Loucy (cell line): Measurements from ENCODE around the gene SORBS1.

Source experiments
- H2AFZ ChIP-seq: fragments of 200-600 bp; sonication (generic); 2 replicates; pipeline ENCODE4 v1.6.0; 2016; ENCODE audit warnings: antibody characterized with exemption, mild to moderate bottlenecking, low read length, moderate library complexity
- H3F3A ChIP-seq: fragments of 200-600 bp; 2 replicates; pipeline ENCODE4 v1.6.0; 2016; ENCODE audit warnings: antibody characterized with exemption, low read depth, mild to moderate bottlenecking
- H3K27me3 ChIP-seq: fragments of 200-600 bp; sonication (generic); 2 replicates; pipeline ENCODE4 v1.6.1; 2014; ENCODE audit warnings: low read length, mild to moderate bottlenecking; ENCODE audit not compliant: insufficient read depth, poor library complexity, severe bottlenecking
- H3K36me3 ChIP-seq: fragments of 200-600 bp; sonication (generic); 2 replicates; pipeline ENCODE4 v1.6.1; 2016; ENCODE audit warnings: low read length; ENCODE audit not compliant: insufficient read depth
- H3K4me1 ChIP-seq: fragments of 200-600 bp; sonication (generic); 2 replicates; pipeline ENCODE4 v1.5.1; 2014; ENCODE audit warnings: low read length, mild to moderate bottlenecking; ENCODE audit not compliant: insufficient read depth, poor library complexity, severe bottlenecking
- H3K4me2 ChIP-seq: fragments of 200-600 bp; sonication (generic); 2 replicates; pipeline ENCODE4 v1.6.0; 2014; ENCODE audit warnings: antibody characterized with exemption, low read length, low read depth, mild to moderate bottlenecking; ENCODE audit not compliant: poor library complexity, severe bottlenecking
- H3K4me3 ChIP-seq: fragments of 200-600 bp; sonication (generic); 2 replicates; pipeline ENCODE4 v1.5.1; 2014; ENCODE audit warnings: low read length, mild to moderate bottlenecking, mixed read lengths; ENCODE audit not compliant: poor library complexity, severe bottlenecking
- H3K79me2 ChIP-seq: fragments of 200-600 bp; sonication (generic); 2 replicates; pipeline ENCODE4 v1.6.1; 2014; ENCODE audit warnings: low read length; ENCODE audit not compliant: insufficient read depth
- H3K9ac ChIP-seq: fragments of 200-600 bp; sonication (generic); 2 replicates; pipeline ENCODE4 v1.6.0; 2014; ENCODE audit warnings: mild to moderate bottlenecking, low read depth, low read length, moderate library complexity; ENCODE audit not compliant: poor library complexity, severe bottlenecking
- H3K9me2 ChIP-seq: fragments of 200-600 bp; sonication (generic); replicated peaks from 2 replicates; pipeline ENCODE4 v1.6.1; 2016; ENCODE audit warnings: low read depth, low read length, mixed read lengths
- H3K9me3 ChIP-seq: fragments of 200-600 bp; sonication (generic); 2 replicates; pipeline ENCODE4 v1.6.1; 2014; ENCODE audit warnings: mild to moderate bottlenecking, antibody characterized with exemption, low read length, low read depth; ENCODE audit not compliant: insufficient read depth
- H4K20me1 ChIP-seq: fragments of 200-600 bp; sonication (generic); 2 replicates; pipeline ENCODE4 v1.6.0; 2014; ENCODE audit warnings: antibody characterized with exemption, low read length, mild to moderate bottlenecking; ENCODE audit not compliant: insufficient read depth, poor library complexity, severe bottlenecking
- CTCF ChIP-seq: fragments of 200-600 bp; sonication (generic); conservative IDR thresholded peaks from 2 replicates; pipeline ENCODE4 v1.5.1; 2014; ENCODE audit warnings: mild to moderate bottlenecking, antibody characterized with exemption, low read length
- EZH2phosphoT487 ChIP-seq: fragments of 200-600 bp; IDR thresholded peaks from 2 replicates; pipeline ENCODE4 v1.6.1; 2018; ENCODE audit warnings: antibody characterized with exemption, mild to moderate bottlenecking, moderate library complexity, borderline replicate concordance

The SORBS1 gene

GRCh38 chr10:95464280-95464679 lies 96.9 kb downstream of the SORBS1 start:
- H3F3A ChIP-seq, result no peaks in the 10 kb centered on the region
- no peaks in the 10 kb centered on the region for H3K79me2 ChIP-seq
- no peaks in the 10 kb centered on the region for H4K20me1 ChIP-seq
- no peaks in the 10 kb centered on the region for H3K36me3 ChIP-seq
- H3K9me2 ChIP-seq, result no peaks in the 10 kb centered on the region
- peaks cover 12% of the 10 kb centered on the region for H3K4me1 ChIP-seq
- H3K4me3 ChIP-seq, result no peak overlapping the region
- H2AFZ ChIP-seq, result no peak overlapping the region
- H3K4me2 ChIP-seq, result no peak overlapping the region
- no peak for TF ChIP-seq EZH2phosphoT487
- TF ChIP-seq CTCF, result no peak
- no peak overlapping the region for H3K9ac ChIP-seq
- no peaks in the 10 kb centered on the region for H3K9me3 ChIP-seq
- no peaks in the 10 kb centered on the region for H3K27me3 ChIP-seq

GRCh38 chr10:95462740-95463667 lies 98.2 kb downstream of the SORBS1 start:
- H3K4me3 ChIP-seq, result no peak overlapping the region
- no peak overlapping the region for H3K9ac ChIP-seq
- no peaks in the 10 kb centered on the region for H3K9me2 ChIP-seq
- no peak overlapping the region for H3K4me2 ChIP-seq
- no peaks in the 10 kb centered on the region for H3F3A ChIP-seq
- TF ChIP-seq CTCF, result no peak
- TF ChIP-seq EZH2phosphoT487, result no peak
- no peaks in the 10 kb centered on the region for H3K79me2 ChIP-seq
- peaks cover 12% of the 10 kb centered on the region for H3K4me1 ChIP-seq
- H3K36me3 ChIP-seq, result no peaks in the 10 kb centered on the region
- H3K27me3 ChIP-seq, result no peaks in the 10 kb centered on the region
- H3K9me3 ChIP-seq, result no peaks in the 10 kb centered on the region
- no peaks in the 10 kb centered on the region for H4K20me1 ChIP-seq
- H2AFZ ChIP-seq, result no peak overlapping the region

- H3K4me2 ChIP-seq, result no peak overlapping the region
- H3K9ac ChIP-seq, result no peak overlapping the region
Measured at GRCh38 chr10:95461611-95462010, 99.6 kb downstream of the SORBS1 start.

More at GRCh38 chr10:95461611-95462010, 99.6 kb downstream of the SORBS1 start:
- Histone ChIP-seq H3K9me3 (no peaks in the 10 kb centered on the region), H3K79me2 (no peaks in the 10 kb centered on the region), H3K4me3 (no peak overlapping the region), H4K20me1 (no peaks in the 10 kb centered on the region), H3F3A (no peaks in the 10 kb centered on the region), H3K36me3 (no peaks in the 10 kb centered on the region), H3K27me3 (no peaks in the 10 kb centered on the region), H2AFZ (no peak overlapping the region), H3K9me2 (no peaks in the 10 kb centered on the region), H3K4me1 (peaks cover 3% of the 10 kb centered on the region)
- TF ChIP-seq CTCF (no peak), EZH2phosphoT487 (no peak)
